Left lung (tissue), 10 donors: ENCODE measurements around the gene NEURL4. TPM values are rescaled to one million over a fixed set of nuclear protein-coding genes. Genes with fewer than 3 reads are reported as not detected.

Source experiments
- ATAC-seq: fragments of 200-7000 bp; cut with Tn5 transposase; one replicate; pipeline ENCODE4 v1.9.1; 2020; ENCODE audit warnings: moderate library complexity
- DNase-seq, 4 donors: peaks; one replicate each; pipeline ENCODE4 v3.0.0-alpha.2; 2013 to 2020
- H3K27ac ChIP-seq, 2 donors: fragments of 200-600 bp; sonication (generic) in 1 of 2; one replicate each; pipeline versions ENCODE4 v1.5.0 to v1.8.0; 2020 to 2021
- H3K27me3 ChIP-seq, 2 donors: fragments of 200-600 bp; sonication (generic) in 1 of 2; one replicate each; pipeline versions ENCODE4 v1.5.0 to v1.8.0; 2020 to 2021
- H3K36me3 ChIP-seq, 2 donors: fragments of 200-600 bp; sonication (generic) in 1 of 2; one replicate each; pipeline versions ENCODE4 v1.5.0 to v1.8.0; 2020 to 2021
- H3K4me1 ChIP-seq, 2 donors: fragments of 200-600 bp; one replicate each; pipeline ENCODE4 v1.8.0; 2021
- H3K4me3 ChIP-seq, 2 donors: fragments of 200-600 bp; sonication (generic) in 1 of 2; one replicate each; pipeline versions ENCODE4 v1.5.0 to v1.8.0; 2020 to 2021; ENCODE audit warnings: mild to moderate bottlenecking in 1 of 2
- H3K9me3 ChIP-seq, 2 donors: fragments of 200-600 bp; sonication (generic) in 1 of 2; one replicate each; pipeline versions ENCODE4 v1.5.0 to v1.8.0; 2020 to 2021
- intact Hi-C, 2 donors: fragments of 100-400 bp; cut with DNase I; formaldehyde crosslinking; loops; one replicate each; pipeline versions ENCODE4 v1.11.2 to v1.14.2; 2022
- polyA plus RNA-seq, 6 donors: library from polyadenylated mRNA; unstranded; fragments of 120-200 nt; gene quantifications; one replicate each; pipeline ENCODE4 v1.2.1, GENCODE V29; 2013; ENCODE audit not compliant: insufficient read length in 6 of 6
- total RNA-seq, 2 donors: library from RNA; stranded (reverse); fragmentation: NEBNext Ultra II Directional; extraction: Animal tissue kit (Norgen Biotek cat#: 25700); gene quantifications; one replicate each; pipeline ENCODE4 v1.2.1, GENCODE V29; 2021
- TF ChIP-seq, protein P1 (sequence below), 2 donors: fragments of 200-600 bp; sonication (generic) in 1 of 2; IDR thresholded peaks; one replicate each; pipeline versions ENCODE4 v1.5.0 to v1.8.0; 2021; ENCODE audit warnings: antibody characterized with exemption in 2 of 2
- donor health status: DM: no; HTN: yes; CAD: no.
- donor health status: DM: no; HTN: no; CAD: no.

The NEURL4 gene
- total and polyA plus RNA-seq, 8 donors: 22.2 to 36.8 (median 28.5) TPM

GRCh38 chr17:7281074-7281952, 47.8 kb downstream of the NEURL4 start, which contains the start of gene SLC2A4:
TSS of gene SLC2A4 (plus strand) at chr17:7281718. CDS start at chr17:7281935, 217 bp downstream.
- Histone ChIP-seq H3K9me3 (no peaks in the 10 kb centered on the region), H3K27me3 (peaks cover 0 to 39% of the 10 kb centered on the region in 2 donors), H3K36me3 (no peaks in the 10 kb centered on the region), H3K4me3 (peak within 1 kb of the TSS; percentile 31 to 46), H3K4me1 (peaks cover 17 to 24% of the 10 kb centered on the region in 2 donors), H3K27ac (peak within 1 kb of the TSS; percentile 62 to 65)
- TF ChIP-seq, protein P1, sequence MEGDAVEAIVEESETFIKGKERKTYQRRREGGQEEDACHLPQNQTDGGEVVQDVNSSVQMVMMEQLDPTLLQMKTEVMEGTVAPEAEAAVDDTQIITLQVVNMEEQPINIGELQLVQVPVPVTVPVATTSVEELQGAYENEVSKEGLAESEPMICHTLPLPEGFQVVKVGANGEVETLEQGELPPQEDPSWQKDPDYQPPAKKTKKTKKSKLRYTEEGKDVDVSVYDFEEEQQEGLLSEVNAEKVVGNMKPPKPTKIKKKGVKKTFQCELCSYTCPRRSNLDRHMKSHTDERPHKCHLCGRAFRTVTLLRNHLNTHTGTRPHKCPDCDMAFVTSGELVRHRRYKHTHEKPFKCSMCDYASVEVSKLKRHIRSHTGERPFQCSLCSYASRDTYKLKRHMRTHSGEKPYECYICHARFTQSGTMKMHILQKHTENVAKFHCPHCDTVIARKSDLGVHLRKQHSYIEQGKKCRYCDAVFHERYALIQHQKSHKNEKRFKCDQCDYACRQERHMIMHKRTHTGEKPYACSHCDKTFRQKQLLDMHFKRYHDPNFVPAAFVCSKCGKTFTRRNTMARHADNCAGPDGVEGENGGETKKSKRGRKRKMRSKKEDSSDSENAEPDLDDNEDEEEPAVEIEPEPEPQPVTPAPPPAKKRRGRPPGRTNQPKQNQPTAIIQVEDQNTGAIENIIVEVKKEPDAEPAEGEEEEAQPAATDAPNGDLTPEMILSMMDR (IDR thresholded peaks at IDR 0.05): no peak
- ATAC-seq: peak; percentile 94
- peak; percentile 77 to 96 (median 94) for DNase-seq
- intact Hi-C loops: no loop called here

DNA sequence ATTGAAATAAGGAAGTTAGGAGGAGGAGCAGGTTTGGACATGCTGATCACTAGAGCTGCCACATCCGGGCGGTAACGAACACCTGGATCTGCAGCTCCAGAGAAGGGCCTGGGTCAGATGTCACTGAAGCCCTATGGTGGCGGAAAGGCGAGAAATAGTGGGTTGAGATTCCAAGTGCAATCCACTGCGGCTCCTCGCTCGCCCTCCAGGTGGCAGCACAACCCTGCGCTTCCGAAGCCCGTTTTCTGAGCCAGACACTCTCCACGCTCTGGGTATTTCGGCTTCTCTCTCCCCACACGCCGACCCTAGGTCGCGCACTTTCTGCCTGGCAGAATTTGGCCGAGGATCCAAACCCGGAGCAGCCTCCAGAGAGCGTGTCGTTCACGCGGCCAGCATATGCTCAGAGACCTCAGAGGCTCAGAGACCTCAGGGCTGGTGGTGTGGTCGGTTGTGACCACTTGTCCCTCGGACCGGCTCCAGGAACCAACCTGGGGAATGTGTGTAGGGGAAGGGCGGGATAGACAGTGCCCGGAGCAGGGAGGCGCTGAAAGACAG, 48.5 kb downstream of the NEURL4 start:
- ATAC-seq: peak; percentile 93
- intact Hi-C loops: no loop called here
- DNase-seq: peak; percentile 82 to 93 (median 86)

GRCh38 chr17:7279448-7279847, 49.7 kb downstream of the NEURL4 start:
- H3K27me3 ChIP-seq: peaks cover 0 to 36% of the 10 kb centered on the region in 2 donors
- no peak for DNase-seq
- TF ChIP-seq, protein P1 (IDR thresholded peaks at IDR 0.05): no peak
- H3K27ac ChIP-seq: no peak overlapping the region
- H3K4me3 ChIP-seq: no peak overlapping the region
- H3K9me3 ChIP-seq: no peaks in the 10 kb centered on the region
- no peak for ATAC-seq
- H3K36me3 ChIP-seq: no peaks in the 10 kb centered on the region
- intact Hi-C loops: no loop called here
- peaks cover 17 to 24% of the 10 kb centered on the region in 2 donors for H3K4me1 ChIP-seq

More for the DNA sequence above, 48.5 kb downstream of the NEURL4 start:
- peak overlapping the region; percentile 62 to 65 for H3K27ac ChIP-seq
- TF ChIP-seq, protein P1 (IDR thresholded peaks at IDR 0.05): peak; percentile 95 to 96
- H3K27me3 ChIP-seq: peaks cover 0 to 36% of the 10 kb centered on the region in 2 donors
- peaks cover 17 to 24% of the 10 kb centered on the region in 2 donors for H3K4me1 ChIP-seq
- H3K4me3 ChIP-seq: peak overlapping the region; percentile 31 to 46
- no peaks in the 10 kb centered on the region for H3K9me3 ChIP-seq
- no peaks in the 10 kb centered on the region for H3K36me3 ChIP-seq

DNA sequence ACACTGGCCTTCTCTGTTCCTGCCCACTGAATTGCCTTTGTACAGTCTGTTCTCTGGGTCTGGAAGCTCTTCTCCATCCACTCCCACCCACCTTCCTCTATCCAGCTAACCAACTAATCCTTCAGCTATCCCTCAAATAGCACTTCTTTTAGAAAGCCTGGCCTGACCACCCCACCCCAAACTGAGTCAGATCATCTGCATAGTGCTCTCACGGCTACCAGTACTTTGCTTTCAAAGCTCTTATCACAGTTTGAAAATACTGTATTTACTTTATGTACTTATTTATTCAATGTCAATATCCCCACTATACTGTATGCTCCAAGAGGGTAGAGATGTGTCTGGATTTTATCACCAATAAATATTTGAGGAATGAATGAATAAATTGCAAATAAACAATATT, 62.4 kb downstream of the NEURL4 start:
- TF ChIP-seq, protein P1 (IDR thresholded peaks at IDR 0.05): no peak
- H3K27me3 ChIP-seq: peaks cover 9 to 43% of the 10 kb centered on the region in 2 donors
- ATAC-seq: no peak
- H3K36me3 ChIP-seq: no peaks in the 10 kb centered on the region
- no peak overlapping the region for H3K27ac ChIP-seq
- no peak for DNase-seq
- intact Hi-C loops: no loop called here
- no peaks in the 10 kb centered on the region for H3K9me3 ChIP-seq
- H3K4me1 ChIP-seq: peaks cover 3 to 21% of the 10 kb centered on the region in 2 donors
- no peak overlapping the region for H3K4me3 ChIP-seq

Other genes with a start within 250 kb of the NEURL4 start
Only the 30 nearest of the 34 such genes appear.
- gene ASGR2, start 214.5 kb downstream of the NEURL4 start, total RNA-seq: 1 to 10 TPM; 1.0 to 2.7 TPM
- under 1 TPM; 0.34 to 0.76 (median 0.51) TPM for gene ASGR2, start 214.5 kb downstream of the NEURL4 start, polyA plus RNA-seq
- gene ASGR1, start 150.0 kb downstream of the NEURL4 start, total RNA-seq: 1 to 10 TPM; 2.4 to 7.7 TPM
- 10 to 100 TPM in 4 of 6 donors, 1 to 10 TPM in 2; 8.7 to 13.0 (median 11.0) TPM for gene ASGR1, start 150.0 kb downstream of the NEURL4 start, polyA plus RNA-seq
- 10 to 100 TPM; 25.9 to 33.8 TPM for gene DLG4, start 109.5 kb downstream of the NEURL4 start, total RNA-seq
- 10 to 100 TPM; 35.6 to 60.0 (median 47.6) TPM for gene DLG4, start 109.5 kb downstream of the NEURL4 start, polyA plus RNA-seq
- 100 to 1,000 TPM; 610 to 654 TPM for gene ACADVL, start 109.4 kb downstream of the NEURL4 start, total RNA-seq
- gene ACADVL, start 109.4 kb downstream of the NEURL4 start, polyA plus RNA-seq: 100 to 1,000 TPM; 285 to 403 (median 362) TPM
- 10 to 100 TPM; 36.9 to 46.3 TPM for gene DVL2, start 94.8 kb downstream of the NEURL4 start, total RNA-seq
- gene DVL2, start 94.8 kb downstream of the NEURL4 start, polyA plus RNA-seq: 10 to 100 TPM; 51.7 to 59.7 (median 54.6) TPM
- gene PHF23, start 89.9 kb downstream of the NEURL4 start, total RNA-seq: 10 to 100 TPM; 31.1 to 45.4 TPM
- gene PHF23, start 89.9 kb downstream of the NEURL4 start, polyA plus RNA-seq: 10 to 100 TPM; 32.8 to 51.2 (median 46.1) TPM
- 100 to 1,000 TPM; 545 to 559 TPM for gene GABARAP, start 86.9 kb downstream of the NEURL4 start, total RNA-seq
- 100 to 1,000 TPM; 442 to 526 (median 470) TPM for gene GABARAP, start 86.9 kb downstream of the NEURL4 start, polyA plus RNA-seq
- 100 to 1,000 TPM; 134 to 171 TPM for gene CTDNEP1, start 77.6 kb downstream of the NEURL4 start, total RNA-seq
- 100 to 1,000 TPM; 133 to 154 (median 146) TPM for gene CTDNEP1, start 77.6 kb downstream of the NEURL4 start, polyA plus RNA-seq
- gene ELP5, start 77.1 kb downstream of the NEURL4 start, total RNA-seq: 10 to 100 TPM; 26.5 to 46.6 TPM
- 10 to 100 TPM; 36.6 to 49.7 (median 42.9) TPM for gene ELP5, start 77.1 kb downstream of the NEURL4 start, polyA plus RNA-seq
- 100 to 1,000 TPM; 187 to 197 TPM for gene CLDN7, start 66.9 kb downstream of the NEURL4 start, total RNA-seq
- 10 to 100 TPM; 26.0 to 37.0 (median 34.8) TPM for gene CLDN7, start 66.9 kb downstream of the NEURL4 start, polyA plus RNA-seq
- gene SLC2A4, start 47.6 kb downstream of the NEURL4 start, total RNA-seq: under 1 TPM; 0.60 to 0.85 TPM
- 1 to 10 TPM in 4 of 6 donors, under 1 TPM in 2; 0.93 to 1.5 (median 1.3) TPM for gene SLC2A4, start 47.6 kb downstream of the NEURL4 start, polyA plus RNA-seq
- gene YBX2, start 34.7 kb downstream of the NEURL4 start, total RNA-seq: under 1 TPM; 0.37 to 0.67 TPM
- 1 to 10 TPM; 1.3 to 2.5 (median 1.6) TPM for gene YBX2, start 34.7 kb downstream of the NEURL4 start, polyA plus RNA-seq
- 100 to 1,000 TPM; 307 to 622 TPM for gene EIF5A, start 21.7 kb downstream of the NEURL4 start, total RNA-seq
- 100 to 1,000 TPM; 213 to 323 (median 262) TPM for gene EIF5A, start 21.7 kb downstream of the NEURL4 start, polyA plus RNA-seq
- 10 to 100 TPM; 48.2 to 54.9 TPM for gene GPS2, start 14.0 kb downstream of the NEURL4 start, total RNA-seq
- gene GPS2, start 14.0 kb downstream of the NEURL4 start, polyA plus RNA-seq: 100 to 1,000 TPM in 1 of 6 donors, 10 to 100 TPM in 5; 73.0 to 102 (median 81.9) TPM
- gene ACAP1, start 7.2 kb upstream of the NEURL4 start, total RNA-seq: 10 to 100 TPM in 1 of 2 donors, 1 to 10 TPM in 1; 9.9 to 51.4 TPM
- gene ACAP1, start 7.2 kb upstream of the NEURL4 start, polyA plus RNA-seq: 10 to 100 TPM in 2 of 6 donors, 1 to 10 TPM in 4; 6.7 to 11.3 (median 8.1) TPM
- 10 to 100 TPM; 10.3 to 10.7 TPM for gene KCTD11, start 22.8 kb upstream of the NEURL4 start, total RNA-seq
- 10 to 100 TPM in 3 of 6 donors, 1 to 10 TPM in 3; 8.3 to 13.1 (median 9.9) TPM for gene KCTD11, start 22.8 kb upstream of the NEURL4 start, polyA plus RNA-seq
- not detected for gene TMEM95, start 25.8 kb upstream of the NEURL4 start, total RNA-seq
- gene TMEM95, start 25.8 kb upstream of the NEURL4 start, polyA plus RNA-seq: not detected
- 1 to 10 TPM; 6.1 to 6.4 TPM for gene TNK1, start 51.8 kb upstream of the NEURL4 start, total RNA-seq
- 1 to 10 TPM; 5.3 to 8.7 (median 6.4) TPM for gene TNK1, start 51.8 kb upstream of the NEURL4 start, polyA plus RNA-seq
- 10 to 100 TPM; 42.0 to 42.7 TPM for gene PLSCR3, start 65.2 kb upstream of the NEURL4 start, total RNA-seq
- 10 to 100 TPM; 46.0 to 62.5 (median 57.7) TPM for gene PLSCR3, start 65.2 kb upstream of the NEURL4 start, polyA plus RNA-seq
- gene TMEM256, start 74.8 kb upstream of the NEURL4 start, total RNA-seq: 10 to 100 TPM; 50.7 to 56.0 TPM
- gene TMEM256, start 74.8 kb upstream of the NEURL4 start, polyA plus RNA-seq: 10 to 100 TPM; 70.7 to 75.7 (median 72.5) TPM
- 10 to 100 TPM; 14.8 to 20.1 TPM for gene NLGN2, start 78.5 kb upstream of the NEURL4 start, total RNA-seq
- gene NLGN2, start 78.5 kb upstream of the NEURL4 start, polyA plus RNA-seq: 10 to 100 TPM; 25.3 to 34.4 (median 30.1) TPM
- not detected for gene SPEM1, start 91.0 kb upstream of the NEURL4 start, total RNA-seq
- gene SPEM1, start 91.0 kb upstream of the NEURL4 start, polyA plus RNA-seq: not detected
- not detected for gene SPEM2, start 96.3 kb upstream of the NEURL4 start, total RNA-seq
- gene SPEM2, start 96.3 kb upstream of the NEURL4 start, polyA plus RNA-seq: not detected
- not detected for gene SPEM3, start 99.5 kb upstream of the NEURL4 start, total RNA-seq
- not detected for gene SPEM3, start 99.5 kb upstream of the NEURL4 start, polyA plus RNA-seq
- 1 to 10 TPM; 7.2 to 9.6 TPM for gene TMEM102, start 106.1 kb upstream of the NEURL4 start, total RNA-seq
- gene TMEM102, start 106.1 kb upstream of the NEURL4 start, polyA plus RNA-seq: 1 to 10 TPM; 2.1 to 3.3 (median 2.6) TPM
- gene FGF11, start 110.2 kb upstream of the NEURL4 start, total RNA-seq: 1 to 10 TPM in 1 of 2 donors, under 1 TPM in 1; 0.97 to 1.7 TPM
- 1 to 10 TPM; 1.7 to 2.8 (median 2.3) TPM for gene FGF11, start 110.2 kb upstream of the NEURL4 start, polyA plus RNA-seq
- gene CHRNB1, start 115.7 kb upstream of the NEURL4 start, total RNA-seq: 10 to 100 TPM; 10.6 to 12.1 TPM
- 10 to 100 TPM in 2 of 6 donors, 1 to 10 TPM in 4; 7.0 to 10.3 (median 9.6) TPM for gene CHRNB1, start 115.7 kb upstream of the NEURL4 start, polyA plus RNA-seq
- gene ZBTB4, start 150.3 kb upstream of the NEURL4 start, total RNA-seq: 10 to 100 TPM; 46.2 to 63.2 TPM
- 10 to 100 TPM; 39.7 to 49.7 (median 42.8) TPM for gene ZBTB4, start 150.3 kb upstream of the NEURL4 start, polyA plus RNA-seq
- gene SLC35G6, start 152.1 kb upstream of the NEURL4 start, total RNA-seq: not detected
- gene SLC35G6, start 152.1 kb upstream of the NEURL4 start, polyA plus RNA-seq: under 1 TPM; 0.17 to 0.35 (median 0.35) TPM
- gene POLR2A, start 155.0 kb upstream of the NEURL4 start, total RNA-seq: 100 to 1,000 TPM in 1 of 2 donors, 10 to 100 TPM in 1; 90.8 to 116 TPM
- 100 to 1,000 TPM in 4 of 6 donors, 10 to 100 TPM in 2; 97.2 to 118 (median 109) TPM for gene POLR2A, start 155.0 kb upstream of the NEURL4 start, polyA plus RNA-seq